Right hindlimb (tissue), 1 donor: ENCODE results near the gene TP53I11.

Experiments
- DNase-seq: peaks from one replicate; pipeline ENCODE4 v3.0.0-alpha.2; 2018

The TP53I11 gene

DNA sequence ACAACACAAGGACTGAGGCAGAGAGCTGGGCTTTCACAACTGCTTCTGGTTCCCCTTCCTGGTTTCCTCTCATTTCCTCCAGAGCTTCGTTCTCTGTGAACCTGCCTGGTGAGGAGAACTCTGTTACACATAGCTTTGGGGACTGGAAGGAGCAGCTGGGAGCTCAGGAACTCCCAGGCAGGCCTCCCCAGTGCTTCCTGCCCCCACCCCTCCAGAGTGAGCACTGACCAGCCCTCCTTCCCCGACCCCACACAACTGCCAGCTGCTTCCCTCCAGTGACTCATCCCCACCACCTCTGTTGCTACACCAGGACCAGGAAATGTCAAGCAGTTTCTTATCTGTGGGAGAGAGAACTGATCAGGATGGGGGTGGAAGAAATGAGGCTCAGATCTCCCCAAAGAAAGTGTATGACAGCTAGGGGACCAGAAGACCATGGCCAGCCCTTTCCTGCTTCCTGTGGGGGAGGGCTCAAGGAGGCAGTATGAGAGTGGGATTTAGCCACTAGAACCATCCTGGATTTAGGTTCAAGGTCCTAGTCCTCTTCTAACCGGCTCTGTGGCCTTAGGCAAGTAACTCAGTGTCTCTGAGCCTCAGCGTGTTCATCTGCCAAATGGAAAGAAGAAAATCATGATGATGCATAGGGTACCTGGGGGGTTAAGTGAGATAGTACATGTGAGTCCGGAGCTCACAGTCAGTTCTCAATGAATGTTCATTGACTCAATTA is 4.5 kb upstream of the TP53I11 start:
- DNase-seq: peak; percentile 66

DNA sequence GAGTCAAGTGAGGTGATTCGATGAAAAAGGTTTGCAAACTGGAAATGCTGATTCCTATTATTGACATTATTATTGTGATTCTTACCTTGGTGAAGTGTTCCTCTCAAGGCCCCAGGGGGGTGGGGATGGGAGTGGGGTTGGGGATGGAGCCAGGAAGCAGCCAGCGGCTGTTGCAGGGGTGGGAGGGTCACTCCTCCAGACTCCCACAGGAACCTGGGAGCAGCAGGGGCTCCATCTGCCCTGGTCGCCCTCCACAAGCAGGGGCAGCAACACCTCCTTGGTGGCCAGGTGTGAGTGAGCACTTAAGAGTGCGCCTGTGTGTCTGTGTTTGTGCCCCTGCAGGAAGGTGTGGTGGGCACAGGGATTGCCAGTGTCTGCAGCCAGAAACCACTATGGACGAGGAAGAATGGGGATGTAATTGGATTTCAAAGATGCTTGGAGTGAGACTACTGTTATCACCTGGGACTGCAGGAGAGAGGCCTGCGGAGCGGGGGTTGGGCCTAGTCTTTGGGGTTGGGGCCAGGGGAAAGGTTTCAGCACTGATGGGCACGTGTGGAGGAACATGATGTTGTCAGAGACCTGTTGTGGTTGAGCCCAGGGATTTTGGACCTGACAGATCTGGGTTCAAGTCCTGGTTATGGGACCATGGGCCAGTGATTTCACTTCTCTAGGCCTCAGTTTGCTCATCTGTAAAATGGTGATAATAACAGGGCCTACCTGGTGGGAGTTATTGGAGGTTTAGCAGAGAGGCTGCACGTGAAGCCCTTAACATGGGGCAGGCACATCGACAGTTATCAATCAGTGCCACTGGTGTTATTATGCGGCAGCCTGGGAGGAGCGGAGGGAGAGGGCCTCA is 3.6 kb upstream of the TP53I11 start:
- DNase-seq: peak; percentile 16

DNA sequence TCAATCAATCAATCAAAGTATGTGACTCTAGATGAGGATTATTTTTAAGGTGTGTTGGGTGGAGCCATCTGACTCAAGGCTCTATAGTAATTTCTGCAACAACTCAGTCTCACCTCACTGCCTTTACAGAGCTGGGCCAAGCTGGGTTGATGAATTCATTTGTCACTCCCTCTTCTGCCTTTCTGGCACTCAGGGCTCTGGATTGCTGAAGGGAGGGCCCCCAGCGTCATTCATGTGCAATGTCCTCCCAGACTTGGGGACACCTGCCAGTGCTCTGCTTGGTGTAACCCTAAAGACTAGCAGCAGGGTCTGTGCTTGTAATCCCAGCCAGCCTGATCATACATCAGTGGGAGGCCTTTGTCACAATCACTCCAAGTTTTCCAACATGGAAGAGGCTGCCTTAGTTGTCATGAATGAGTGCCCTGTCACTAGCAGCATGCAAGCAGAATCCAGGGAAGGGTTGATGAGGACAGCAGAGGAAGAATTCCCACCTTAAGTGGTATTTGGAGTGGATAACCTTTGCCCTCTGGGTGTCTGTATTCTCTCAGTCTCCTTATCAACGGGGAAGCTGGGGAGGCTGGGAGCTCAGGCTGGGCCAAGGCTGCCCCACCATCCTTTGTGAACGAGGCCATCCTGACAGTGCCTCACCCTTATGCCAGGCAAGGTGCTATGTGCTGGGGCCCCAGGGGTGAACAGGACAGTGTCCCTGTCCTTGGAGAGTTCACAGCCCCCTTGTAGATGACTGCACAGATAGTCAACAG is 2.0 kb upstream of the TP53I11 start:
- DNase-seq: no peak

DNA sequence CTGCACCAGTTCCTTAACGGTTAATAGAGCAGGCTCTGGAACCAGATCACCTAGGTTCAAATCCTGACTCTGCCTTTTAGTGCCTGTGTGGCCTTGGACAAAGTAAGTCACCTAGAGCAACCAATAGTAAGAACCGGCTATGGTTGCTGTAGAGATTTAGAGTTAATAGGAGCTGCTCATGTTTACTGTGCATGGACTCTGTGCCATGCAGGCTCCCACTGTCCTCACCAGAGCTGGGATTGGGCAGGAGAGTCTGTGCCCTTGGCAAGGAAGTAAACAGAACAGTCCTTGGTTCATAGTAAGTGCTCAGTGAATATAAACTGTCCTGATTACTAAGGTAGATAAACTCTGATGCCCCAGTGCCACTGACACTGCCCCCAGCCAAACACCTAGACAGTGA is 1.4 kb upstream of the TP53I11 start:
- no peak for DNase-seq

DNA sequence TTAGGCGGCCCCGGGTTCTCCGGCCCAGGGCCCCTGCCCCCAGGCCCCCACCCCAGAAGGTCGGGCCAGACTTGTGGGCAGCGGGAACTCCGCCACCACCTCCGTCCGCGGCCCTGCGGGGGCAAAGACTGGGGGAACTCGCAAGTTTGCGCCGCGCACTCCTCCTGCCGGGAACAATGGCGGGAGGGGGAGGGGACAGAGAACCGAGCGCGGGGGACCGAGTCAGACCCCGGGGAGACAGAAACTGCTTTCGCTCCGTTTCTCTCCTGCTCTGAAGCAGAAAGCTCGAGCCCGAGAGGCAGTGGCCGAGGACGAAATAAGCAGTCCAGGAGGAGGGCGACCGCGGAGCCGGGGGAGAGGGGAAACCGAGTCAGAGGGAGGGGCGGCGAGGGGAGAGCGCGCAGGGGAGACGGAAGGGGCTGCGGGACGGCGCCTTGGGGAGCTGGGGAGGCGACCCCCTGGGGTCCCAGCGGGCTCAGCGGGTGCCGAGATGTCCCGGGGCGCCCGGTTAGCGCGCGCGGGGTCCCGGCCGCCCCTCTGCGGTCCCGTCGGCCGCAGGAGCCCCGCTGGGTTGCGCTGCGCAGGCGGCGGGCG is 555 bp downstream of the TP53I11 start:
- peak; percentile 58 for DNase-seq

DNA sequence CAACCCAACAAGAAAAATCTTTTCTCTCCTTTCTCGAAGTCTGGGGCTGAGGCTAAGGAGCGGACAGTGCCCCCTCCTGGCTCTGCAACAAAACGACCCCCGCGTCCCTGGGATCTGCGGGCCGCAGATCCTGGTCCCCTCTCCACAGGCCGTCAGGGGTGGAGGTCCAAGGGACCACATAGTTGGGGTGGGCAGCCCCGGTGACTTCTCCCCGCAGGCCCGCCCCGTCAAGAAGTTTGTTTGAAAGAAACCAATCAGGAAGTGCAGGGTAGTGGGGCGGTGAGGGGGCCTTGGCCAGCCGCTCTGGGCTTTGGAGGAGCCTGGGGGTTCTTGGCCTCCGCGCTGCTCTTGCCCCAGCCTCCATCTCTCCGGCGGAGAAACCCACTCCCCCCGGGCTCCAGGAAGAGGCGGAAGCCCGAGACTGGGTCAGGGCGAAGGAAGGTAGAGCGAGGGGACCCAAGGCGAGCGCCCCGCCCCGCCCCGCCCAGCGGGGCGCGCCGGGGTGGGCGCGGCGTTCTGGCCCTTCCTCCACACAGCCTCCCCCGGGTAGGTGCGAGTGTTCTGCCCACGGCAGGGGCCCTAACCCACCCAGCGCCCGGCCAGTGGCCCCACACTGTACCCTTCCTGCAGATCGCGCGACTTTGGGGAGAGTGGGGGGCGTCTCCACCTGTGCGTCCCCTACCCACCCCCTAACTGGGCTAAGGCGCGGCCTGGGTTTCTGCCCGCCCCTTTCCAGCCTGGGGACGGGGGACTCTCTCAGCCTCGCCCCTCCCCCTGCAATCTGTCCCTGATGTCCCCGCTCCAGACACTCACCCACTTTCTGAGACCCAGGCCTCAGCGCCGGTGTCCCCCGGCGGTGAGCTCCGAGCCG is 1.3 kb downstream of the TP53I11 start:
- peak; percentile 62 for DNase-seq

DNA sequence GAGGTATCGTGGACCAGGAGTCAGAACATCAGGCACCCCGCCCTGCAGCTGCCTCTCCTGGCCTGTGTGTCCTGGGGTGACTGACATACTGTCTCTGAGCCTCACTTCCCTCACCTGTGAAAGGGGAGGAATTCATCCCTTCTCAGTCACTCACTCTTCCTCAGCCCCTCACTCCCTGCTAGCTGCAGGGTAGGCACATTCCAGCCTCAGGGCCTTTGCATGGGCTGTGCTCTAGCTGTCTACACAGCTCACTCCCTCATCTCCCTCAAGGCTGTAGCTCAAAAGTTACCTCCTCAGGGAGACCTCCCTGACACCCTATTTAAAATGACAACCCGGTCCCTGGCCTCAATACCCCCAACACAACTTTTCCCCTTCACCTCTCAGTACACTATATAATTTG is 2.5 kb downstream of the TP53I11 start:
- no peak for DNase-seq

DNA sequence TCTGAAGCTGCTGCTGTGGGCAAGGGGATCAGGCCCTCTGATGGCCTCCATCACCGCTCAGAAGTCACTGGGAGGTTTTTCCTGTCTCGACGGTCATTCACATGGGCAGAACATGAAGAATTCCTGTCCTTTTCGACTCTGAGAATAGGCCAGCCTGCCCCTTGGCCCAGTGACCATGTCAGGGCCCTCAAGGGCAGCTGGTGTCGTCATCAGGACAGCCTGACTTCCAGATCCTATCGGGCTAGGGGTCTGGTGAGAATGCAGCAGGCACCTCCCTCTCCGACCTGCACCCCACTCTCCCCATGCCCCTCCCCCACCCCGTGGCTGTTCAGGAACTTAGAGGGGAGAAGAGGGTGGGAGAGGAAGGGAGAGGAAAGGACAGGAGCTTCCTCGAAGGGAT is 3.6 kb downstream of the TP53I11 start:
- DNase-seq: no peak

DNA sequence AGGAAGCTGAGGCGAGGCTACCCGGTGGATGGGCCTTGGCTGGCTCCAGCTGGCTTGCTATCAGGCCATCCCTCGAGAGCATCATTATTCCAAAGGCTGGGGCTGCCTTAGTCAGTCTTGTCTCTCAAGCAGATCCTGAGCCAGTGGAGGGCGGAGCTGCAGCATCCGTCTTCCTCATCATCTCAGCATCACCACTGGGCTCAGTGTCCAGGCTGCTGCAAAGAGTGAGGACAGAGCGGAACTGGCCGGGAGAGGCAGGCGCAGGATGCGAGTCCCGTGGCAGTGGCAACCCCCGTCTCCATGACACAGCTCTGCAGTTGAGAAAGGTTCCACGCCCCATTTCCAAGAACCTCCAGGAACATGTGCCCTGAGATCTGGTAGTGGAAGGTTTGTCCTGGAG is 4.4 kb downstream of the TP53I11 start:
- peak; percentile 82 for DNase-seq

DNA sequence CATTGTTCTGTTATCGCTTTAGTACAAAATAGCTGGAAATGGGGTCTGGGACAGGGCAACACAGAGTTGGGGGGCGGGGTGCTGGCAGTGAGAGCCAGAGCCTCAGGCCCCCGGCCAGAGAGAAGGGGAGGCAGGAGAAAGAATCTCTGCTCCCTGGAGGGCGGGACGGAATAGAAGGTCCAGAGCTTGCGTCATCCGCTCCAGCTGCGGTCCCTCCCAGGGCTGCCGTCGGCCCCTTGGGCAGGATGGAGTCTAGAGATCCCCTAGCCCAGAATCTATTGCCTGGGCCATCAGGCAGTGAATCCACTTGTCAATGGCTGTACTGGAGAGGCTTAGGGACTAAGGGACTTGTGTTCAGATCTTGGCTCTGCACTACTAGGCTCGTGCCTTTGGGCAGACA is 5.0 kb downstream of the TP53I11 start:
- peak; percentile 64 for DNase-seq

DNA sequence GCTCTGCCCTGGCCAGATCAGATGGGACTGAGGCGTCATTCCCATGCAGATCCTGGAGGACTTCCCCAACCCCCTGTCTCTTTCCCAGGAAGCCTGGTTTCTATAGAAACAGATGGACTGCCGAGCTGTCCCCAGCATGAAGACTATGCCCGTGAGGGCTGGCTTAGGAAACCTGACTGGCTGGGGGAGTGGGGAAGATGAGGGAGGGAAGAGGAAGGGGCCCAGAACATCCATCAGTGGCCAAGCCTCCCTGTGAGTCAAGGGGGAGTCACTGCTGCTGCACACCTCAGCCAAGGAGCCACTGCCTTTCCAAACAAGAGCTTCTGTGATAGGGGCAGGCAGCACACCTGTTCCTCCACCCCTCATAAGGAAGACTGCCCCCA is 5.8 kb downstream of the TP53I11 start:
- DNase-seq: no peak

DNA sequence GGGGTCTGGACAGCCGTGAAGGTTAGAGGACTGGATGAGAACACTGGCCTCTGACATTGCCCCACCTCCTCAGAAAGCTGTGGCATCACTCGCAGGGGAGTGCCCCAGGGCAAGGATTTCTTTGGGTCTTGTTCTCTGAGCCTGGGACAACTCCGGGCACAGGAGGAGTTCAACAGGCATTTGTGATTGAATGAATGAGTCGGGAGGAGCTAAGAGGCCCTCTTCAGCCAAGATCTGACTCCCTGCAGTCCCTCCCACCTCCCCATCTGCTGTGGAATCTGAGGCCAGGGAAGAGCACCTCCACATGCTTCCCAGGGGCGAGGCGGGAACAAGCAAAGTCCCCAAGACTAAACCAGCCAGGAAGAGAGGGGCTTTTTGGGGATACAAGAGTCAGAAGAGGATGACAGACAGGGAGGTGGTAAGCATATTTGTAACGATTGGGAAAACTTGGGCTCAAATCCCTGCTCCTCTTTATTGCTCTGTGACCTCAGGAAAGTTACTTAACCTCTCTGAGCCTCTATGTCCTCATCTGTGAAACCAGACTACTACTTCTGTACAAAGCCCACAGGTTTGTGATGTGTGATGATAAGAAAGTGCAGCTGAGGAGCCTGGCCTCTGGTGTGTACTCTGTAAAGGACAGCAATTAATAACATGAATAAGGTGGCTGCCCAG is 6.4 kb downstream of the TP53I11 start:
- DNase-seq: no peak

DNA sequence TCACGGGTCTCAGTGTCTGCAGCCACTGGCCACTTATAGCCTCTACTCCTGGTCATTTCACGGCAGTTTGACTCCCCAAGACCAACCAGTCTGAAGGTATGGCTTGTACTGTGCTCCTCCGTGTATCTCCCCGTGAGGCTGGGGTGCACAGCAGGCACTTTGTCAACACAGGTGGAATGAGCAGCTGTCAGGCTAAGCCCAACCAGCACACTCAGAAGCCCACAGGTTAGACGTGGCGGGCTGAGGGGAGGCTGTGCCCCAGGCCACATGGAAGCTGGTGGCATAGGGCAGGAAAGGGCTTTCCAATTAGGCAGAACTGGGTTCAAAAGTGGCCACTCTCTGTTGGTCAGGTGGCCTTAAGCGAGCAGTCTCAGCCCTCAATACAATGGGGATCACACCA is 7.0 kb downstream of the TP53I11 start:
- DNase-seq: no peak

DNA sequence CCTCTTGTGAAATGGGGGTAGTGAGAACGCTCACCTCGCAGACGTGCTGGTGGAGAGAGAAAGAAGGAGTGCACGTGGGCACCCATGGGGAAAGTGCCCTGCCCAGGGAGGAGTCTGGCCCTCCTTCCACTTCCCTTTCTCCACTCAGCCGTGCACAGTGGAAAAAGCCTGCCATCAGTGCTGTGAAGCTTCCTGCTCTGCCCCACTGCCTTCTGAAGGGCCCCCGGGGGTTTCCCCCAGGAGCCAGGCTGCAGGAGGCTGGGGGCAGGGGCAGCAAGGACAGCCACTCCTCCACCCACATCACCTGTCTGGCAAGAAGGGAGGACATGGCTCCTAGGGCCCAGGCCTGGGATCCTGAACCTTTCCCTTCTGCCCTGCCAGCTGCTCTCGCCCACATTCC is 7.6 kb downstream of the TP53I11 start:
- DNase-seq: no peak

DNA sequence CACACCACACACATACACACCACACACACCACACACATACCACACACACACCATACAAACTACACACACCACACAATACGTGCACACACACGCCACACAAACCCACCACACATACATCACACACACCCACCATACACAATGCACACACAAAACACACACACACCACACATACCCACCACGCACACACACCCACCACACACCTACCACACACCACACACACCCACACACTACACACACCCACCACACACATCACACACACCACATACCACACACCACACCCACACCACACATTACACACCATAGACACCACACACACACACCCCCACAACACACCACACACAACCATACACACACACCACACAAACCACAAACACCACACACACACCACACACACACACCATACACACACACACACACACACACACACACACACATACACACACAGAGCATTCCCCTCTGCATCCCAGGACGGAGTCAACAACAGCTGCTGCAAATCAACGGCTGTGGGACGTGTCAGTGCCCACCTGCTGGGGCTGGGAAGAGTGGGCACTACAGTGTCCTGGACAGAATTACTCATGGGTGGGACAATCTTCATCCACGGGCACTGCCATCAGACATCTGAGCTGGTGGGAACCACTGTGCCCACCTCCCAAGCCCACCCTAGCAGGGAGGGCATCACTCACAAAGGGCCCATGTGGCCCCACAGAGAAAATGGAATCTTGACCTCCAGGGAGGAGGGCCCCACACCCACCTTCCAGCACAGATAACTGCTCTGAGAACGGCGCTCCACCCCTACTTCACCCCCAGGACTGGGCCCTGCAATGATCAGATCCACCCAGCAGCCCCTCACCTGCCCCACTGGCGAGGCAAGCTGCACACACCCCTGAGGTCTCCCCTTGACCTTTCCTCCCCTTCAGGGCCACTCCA is 8.4 kb downstream of the TP53I11 start:
- DNase-seq: no peak

DNA sequence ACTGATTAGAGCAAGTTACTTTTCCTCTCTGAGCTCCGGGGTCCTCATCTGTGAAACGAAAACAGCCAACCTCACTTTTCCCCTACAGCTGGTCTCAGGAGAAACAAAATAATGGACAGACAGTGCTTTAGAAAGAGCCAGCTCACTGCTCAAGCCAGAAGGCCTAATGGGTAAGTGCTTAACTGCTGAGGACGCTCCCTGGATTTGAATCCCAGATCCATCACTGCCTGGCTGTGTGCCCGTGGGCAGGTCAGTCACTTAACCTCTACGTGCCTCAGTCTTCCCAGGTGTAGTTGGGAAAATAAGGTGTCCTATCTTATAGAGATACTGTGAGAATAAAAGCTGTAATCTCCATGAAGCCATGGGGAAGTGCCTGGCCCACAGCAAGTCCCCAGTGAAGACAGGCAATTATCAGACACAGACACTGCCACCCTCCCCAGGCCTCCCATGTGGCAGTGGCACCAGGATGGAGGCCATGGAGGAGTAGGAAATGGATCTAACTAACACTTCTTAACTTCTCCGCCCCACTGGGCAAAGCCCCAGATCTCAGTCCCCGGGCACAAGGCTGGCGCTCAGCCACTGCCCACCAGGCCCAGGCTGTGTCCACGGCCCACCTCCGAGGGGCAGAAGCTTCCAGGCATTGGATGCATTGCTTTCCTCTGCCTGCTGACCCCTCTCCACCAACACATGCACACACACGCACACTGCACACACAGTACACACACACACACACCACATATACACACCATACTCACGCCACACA is 9.2 kb downstream of the TP53I11 start:
- DNase-seq: no peak

DNA sequence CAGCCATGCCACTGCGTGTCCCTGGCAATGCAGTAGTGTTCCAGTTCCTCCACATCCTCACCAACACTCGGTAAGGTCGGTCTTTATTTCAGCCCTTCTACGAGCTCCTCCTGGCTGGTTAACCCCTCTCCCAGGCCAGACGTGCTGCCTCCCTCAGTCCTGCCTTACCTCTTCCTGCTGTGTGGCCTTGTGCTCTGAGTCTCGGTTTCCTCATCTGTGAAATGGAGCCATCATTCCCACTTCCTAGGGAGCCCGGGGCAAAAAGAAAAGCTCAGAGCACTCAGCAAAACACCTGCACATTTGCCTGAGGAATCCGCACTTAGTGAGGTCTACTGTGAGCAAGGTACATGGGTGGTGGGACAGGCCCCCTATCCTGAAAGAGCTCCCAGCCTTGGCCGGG is 9.8 kb downstream of the TP53I11 start:
- DNase-seq: no peak

DNA sequence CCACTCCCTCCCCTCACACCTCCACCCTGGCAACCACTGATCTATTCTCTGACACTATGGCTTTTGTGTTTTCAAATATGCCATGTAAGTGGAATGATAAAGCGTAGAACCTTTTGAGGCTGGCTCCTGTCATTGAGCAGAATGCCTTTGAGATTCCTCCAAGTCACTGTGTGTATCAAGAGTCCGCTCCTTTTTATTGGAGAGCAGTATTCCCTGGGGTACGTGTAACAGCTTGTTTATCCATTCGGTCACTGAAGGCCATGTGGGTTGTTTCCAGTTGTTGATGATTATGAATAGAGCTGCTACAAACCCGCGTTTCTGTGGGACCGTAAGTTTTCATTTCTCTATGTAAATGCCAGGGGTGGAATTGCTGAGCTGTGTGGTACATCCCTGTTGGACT is 10.3 kb downstream of the TP53I11 start:
- DNase-seq: no peak

DNA sequence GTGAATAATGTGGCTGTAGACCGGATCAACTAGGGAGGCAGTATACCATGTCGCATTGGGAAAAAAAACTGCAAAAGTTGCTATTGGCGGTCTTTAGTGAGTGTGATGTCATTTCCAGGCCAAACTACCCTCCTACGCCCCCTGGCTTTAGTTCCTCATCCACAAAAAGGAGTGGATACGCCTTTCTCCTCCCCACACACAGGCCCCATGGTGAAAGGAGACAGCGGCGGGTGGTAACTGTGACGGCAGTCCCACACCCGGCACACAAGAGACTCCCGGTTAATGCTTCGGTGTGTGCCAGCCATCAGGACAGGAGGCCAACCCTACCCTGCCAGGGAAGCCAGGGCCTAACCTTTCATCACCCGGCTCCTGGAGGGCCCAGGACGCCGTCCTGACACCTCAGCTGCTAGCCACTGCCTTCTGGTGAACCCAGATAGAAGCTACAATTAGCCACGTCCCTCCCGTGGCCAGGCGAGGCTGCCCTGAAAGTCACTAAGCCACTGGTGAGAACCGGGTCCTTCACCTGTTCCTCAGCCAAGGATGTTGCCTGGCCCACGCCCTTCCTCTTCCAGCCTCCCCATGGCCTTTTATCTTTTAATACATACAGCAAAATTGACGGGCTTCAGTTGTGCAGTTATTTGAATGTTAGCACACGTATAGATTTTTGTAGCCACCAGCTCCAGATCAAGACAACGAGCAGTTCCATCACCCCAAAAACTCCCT is 10.8 kb downstream of the TP53I11 start:
- DNase-seq: peak; percentile 70
